Stomach (tissue), 4 donors: Measurements from ENCODE around the gene PHRF1.

Experiments
- EP300 ChIP-seq: sonication (generic); formaldehyde crosslinking; IDR thresholded peaks from one replicate; pipeline ENCODE4 v1.6.1; 2017; ENCODE audit warnings: antibody characterized with exemption
- POLR2A ChIP-seq, 4 donors: fragments of 450-650 bp; IDR thresholded peaks; one replicate each; pipeline ENCODE4 v1.6.1; 2016; ENCODE audit warnings: antibody characterized with exemption in 4 of 4, control low read depth in 2 of 4, mild to moderate bottlenecking in 1 of 4, moderate library complexity in 1 of 4
- TF ChIP-seq, protein P1 (sequence below), 7 experiments: fragments of 450-650 bp in 4 of 7; fragments of 200-600 bp in 3 of 7; sonication (generic) in 3 of 7; IDR thresholded peaks; one replicate each; pipeline ENCODE4 v1.5.1; 2016 to 2019; ENCODE audit warnings: antibody characterized with exemption in 7 of 7, control low read depth in 2 of 7, mild to moderate bottlenecking in 1 of 7

DNA sequence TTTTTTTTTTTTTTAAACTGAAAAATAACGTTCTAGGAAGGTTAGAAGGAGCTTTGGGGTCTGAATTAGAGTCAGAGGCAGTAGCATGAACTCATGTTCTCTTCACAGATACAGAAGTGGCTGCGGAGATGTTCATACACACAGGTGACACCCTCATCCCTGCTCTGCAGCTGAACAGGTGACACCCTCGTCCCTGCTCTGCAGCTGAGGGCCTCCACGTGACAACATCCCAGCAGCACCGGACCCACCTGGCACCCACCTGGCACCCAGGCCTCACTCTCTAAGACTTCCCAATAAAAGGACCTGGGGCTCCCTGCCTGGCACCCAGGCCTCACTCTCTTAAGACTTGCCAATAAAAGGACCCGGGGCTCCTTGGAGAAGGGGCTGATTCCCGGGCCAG is 80.6 kb downstream of the PHRF1 start:
- TF ChIP-seq POLR2A (IDR thresholded peaks at IDR 0.05): no peak
- TF ChIP-seq, protein P1, sequence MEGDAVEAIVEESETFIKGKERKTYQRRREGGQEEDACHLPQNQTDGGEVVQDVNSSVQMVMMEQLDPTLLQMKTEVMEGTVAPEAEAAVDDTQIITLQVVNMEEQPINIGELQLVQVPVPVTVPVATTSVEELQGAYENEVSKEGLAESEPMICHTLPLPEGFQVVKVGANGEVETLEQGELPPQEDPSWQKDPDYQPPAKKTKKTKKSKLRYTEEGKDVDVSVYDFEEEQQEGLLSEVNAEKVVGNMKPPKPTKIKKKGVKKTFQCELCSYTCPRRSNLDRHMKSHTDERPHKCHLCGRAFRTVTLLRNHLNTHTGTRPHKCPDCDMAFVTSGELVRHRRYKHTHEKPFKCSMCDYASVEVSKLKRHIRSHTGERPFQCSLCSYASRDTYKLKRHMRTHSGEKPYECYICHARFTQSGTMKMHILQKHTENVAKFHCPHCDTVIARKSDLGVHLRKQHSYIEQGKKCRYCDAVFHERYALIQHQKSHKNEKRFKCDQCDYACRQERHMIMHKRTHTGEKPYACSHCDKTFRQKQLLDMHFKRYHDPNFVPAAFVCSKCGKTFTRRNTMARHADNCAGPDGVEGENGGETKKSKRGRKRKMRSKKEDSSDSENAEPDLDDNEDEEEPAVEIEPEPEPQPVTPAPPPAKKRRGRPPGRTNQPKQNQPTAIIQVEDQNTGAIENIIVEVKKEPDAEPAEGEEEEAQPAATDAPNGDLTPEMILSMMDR (IDR thresholded peaks at IDR 0.05): no peak
- no peak for TF ChIP-seq EP300
